ENCODE measurements around the gene KCNMB2.

KCNMB2 gene

GRCh38 chr3:178754852-178755510 lies 218.7 kb downstream of the KCNMB2 start:
- no peak for DNase-seq (ENCODE audit: low read depth)
- no peak for TF ChIP-seq CTCF (IDR thresholded peaks at IDR 0.05; ENCODE audit: control insufficient read depth, insufficient read depth, low read depth, low read length, missing control alignments)

GRCh38 chr3:178761024-178761423 lies 224.8 kb downstream of the KCNMB2 start:
- no peak for TF ChIP-seq CTCF (IDR thresholded peaks at IDR 0.05; ENCODE audit: control insufficient read depth, insufficient read depth, low read depth, low read length, missing control alignments)
- no peak overlapping the region for H3K4me3 ChIP-seq (ENCODE audit: control insufficient read depth, low read depth, low read length)
- DNase-seq (ENCODE audit: low read depth): no peak

More at GRCh38 chr3:178754852-178755510, 218.7 kb downstream of the KCNMB2 start:
- H3K4me3 ChIP-seq (ENCODE audit: control insufficient read depth, low read depth, low read length): no peak overlapping the region

GRCh38 chr3:178761461-178761860 lies 225.2 kb downstream of the KCNMB2 start:
- H3K4me3 ChIP-seq (ENCODE audit: control insufficient read depth, low read depth, low read length): no peak overlapping the region
- no peak for DNase-seq (ENCODE audit: low read depth)
- TF ChIP-seq CTCF (IDR thresholded peaks at IDR 0.05; ENCODE audit: control insufficient read depth, insufficient read depth, low read depth, low read length, missing control alignments): no peak

GRCh38 chr3:178762385-178762784 lies 226.1 kb downstream of the KCNMB2 start:
- no peak for TF ChIP-seq CTCF (IDR thresholded peaks at IDR 0.05; ENCODE audit: control insufficient read depth, insufficient read depth, low read depth, low read length, missing control alignments)
- H3K4me3 ChIP-seq (ENCODE audit: control insufficient read depth, low read depth, low read length): no peak overlapping the region
- no peak for DNase-seq (ENCODE audit: low read depth)

GRCh38 chr3:178765472-178765871 lies 229.2 kb downstream of the KCNMB2 start:
- no peak overlapping the region for H3K4me3 ChIP-seq (ENCODE audit: control insufficient read depth, low read depth, low read length)
- no peak for TF ChIP-seq CTCF (IDR thresholded peaks at IDR 0.05; ENCODE audit: control insufficient read depth, insufficient read depth, low read depth, low read length, missing control alignments)
- no peak for DNase-seq (ENCODE audit: low read depth)

- no peak for TF ChIP-seq CTCF (IDR thresholded peaks at IDR 0.05; ENCODE audit: control insufficient read depth, insufficient read depth, low read depth, low read length, missing control alignments)
- no peak overlapping the region for H3K4me3 ChIP-seq (ENCODE audit: control insufficient read depth, low read depth, low read length)
- no peak for DNase-seq (ENCODE audit: low read depth)
Measured at GRCh38 chr3:178767581-178767980, 231.3 kb downstream of the KCNMB2 start.
